Measurements from ENCODE around the gene ADGRD1. TPM values are rescaled to one million over a fixed set of nuclear protein-coding genes. Genes with fewer than 3 reads are reported as not detected.
A peak's percentile ranks its signal among the peaks of the same experiment; 100 is the strongest.

ADGRD1 gene
- total RNA-seq, 1 donor from 2014 or later = 35.8 TPM

DNA sequence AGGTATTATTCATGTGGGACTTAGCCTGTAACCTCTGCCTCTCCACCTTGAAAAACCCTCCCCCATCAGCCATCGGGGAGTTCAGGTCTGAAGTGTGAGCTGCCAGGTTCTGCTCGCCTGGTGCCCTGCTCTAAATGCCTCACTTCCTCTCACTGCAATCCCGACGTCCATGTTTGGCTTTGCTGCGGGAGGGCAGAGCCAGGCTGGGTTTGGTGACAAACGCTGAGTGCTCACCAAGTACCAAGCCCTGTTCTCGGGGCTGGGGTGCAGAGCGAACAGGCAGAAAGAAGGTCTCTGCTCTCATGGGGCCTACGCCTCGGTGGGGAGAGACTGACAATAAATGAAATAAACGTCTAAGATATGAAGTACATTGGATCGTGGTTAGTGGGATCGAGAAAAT lies 2.1 kb upstream of the ADGRD1 start:
- no peaks in the 10 kb centered on the region for H3K36me3 ChIP-seq
- peak overlapping the region; percentile 75 for H3K27ac ChIP-seq
- no peak overlapping the region for H3K4me3 ChIP-seq
- H3K4me1 ChIP-seq = peaks cover 19% of the 10 kb centered on the region
- H3K27me3 ChIP-seq = no peaks in the 10 kb centered on the region
- H3K9me3 ChIP-seq = no peaks in the 10 kb centered on the region
- no peak for DNase-seq (ENCODE audit: extremely low spot score in 2 of 2)
- intact Hi-C loops (cut with DNase I) = no loop called here
- TF ChIP-seq POLR2AphosphoS5 (IDR thresholded peaks at IDR 0.05; ENCODE audit: insufficient read depth in 1 of 2, low read depth in 1 of 2) (no peak), POLR2A (IDR thresholded peaks at IDR 0.05) (no peak)
- TF ChIP-seq, protein P1, sequence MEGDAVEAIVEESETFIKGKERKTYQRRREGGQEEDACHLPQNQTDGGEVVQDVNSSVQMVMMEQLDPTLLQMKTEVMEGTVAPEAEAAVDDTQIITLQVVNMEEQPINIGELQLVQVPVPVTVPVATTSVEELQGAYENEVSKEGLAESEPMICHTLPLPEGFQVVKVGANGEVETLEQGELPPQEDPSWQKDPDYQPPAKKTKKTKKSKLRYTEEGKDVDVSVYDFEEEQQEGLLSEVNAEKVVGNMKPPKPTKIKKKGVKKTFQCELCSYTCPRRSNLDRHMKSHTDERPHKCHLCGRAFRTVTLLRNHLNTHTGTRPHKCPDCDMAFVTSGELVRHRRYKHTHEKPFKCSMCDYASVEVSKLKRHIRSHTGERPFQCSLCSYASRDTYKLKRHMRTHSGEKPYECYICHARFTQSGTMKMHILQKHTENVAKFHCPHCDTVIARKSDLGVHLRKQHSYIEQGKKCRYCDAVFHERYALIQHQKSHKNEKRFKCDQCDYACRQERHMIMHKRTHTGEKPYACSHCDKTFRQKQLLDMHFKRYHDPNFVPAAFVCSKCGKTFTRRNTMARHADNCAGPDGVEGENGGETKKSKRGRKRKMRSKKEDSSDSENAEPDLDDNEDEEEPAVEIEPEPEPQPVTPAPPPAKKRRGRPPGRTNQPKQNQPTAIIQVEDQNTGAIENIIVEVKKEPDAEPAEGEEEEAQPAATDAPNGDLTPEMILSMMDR (IDR thresholded peaks at IDR 0.05) = no peak

DNA sequence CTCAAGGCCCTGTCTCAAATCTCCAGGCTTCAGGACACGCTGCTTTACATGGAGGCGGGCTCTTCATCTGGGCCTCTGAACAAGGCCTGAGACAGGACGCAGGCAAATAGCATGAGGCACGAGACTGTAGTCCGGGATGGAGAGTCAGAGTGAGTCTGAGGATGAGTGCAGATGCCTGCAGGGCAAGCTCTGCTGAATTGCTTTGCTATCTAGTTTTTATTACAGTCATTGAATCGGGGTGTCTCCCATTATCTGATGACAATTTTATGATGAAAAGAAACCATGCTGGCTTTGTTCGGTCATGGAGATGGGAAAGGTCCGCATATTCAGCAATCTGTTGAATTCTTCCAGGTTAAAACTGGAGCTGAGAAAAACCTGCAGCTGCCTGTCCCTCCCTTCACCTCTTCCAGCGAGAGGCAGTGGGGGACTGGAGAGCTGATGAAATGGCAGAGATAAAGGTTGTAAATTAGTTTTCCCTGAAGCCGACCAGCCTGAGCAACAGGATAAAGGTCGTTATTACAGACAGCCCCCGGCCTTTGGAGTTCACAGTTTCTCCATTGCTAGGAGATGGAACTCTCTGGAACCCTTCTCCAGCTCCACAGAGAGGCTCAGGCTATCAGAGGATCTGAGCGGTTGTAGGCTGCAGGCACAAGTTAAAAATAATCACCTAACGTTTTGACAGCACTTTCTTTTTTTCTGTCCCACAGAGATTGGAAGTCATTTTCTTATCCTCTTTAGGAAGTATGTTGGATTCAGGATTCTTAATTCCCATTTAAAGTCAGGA lies 1.3 kb upstream of the ADGRD1 start:
- H3K36me3 ChIP-seq = no peaks in the 10 kb centered on the region
- peaks cover 20% of the 10 kb centered on the region for H3K4me1 ChIP-seq
- H3K4me3 ChIP-seq = no peak overlapping the region
- peak overlapping the region; percentile 75 for H3K27ac ChIP-seq
- DNase-seq (ENCODE audit: extremely low spot score in 2 of 2) = peak in 1 of 2 donors; percentile 64
- TF ChIP-seq POLR2AphosphoS5 (IDR thresholded peaks at IDR 0.05; ENCODE audit: insufficient read depth in 1 of 2, low read depth in 1 of 2) (no peak), POLR2A (IDR thresholded peaks at IDR 0.05) (no peak)
- TF ChIP-seq, protein P1 (IDR thresholded peaks at IDR 0.05) = no peak
- intact Hi-C loops (cut with DNase I) = no loop called here
- H3K27me3 ChIP-seq = no peaks in the 10 kb centered on the region
- no peaks in the 10 kb centered on the region for H3K9me3 ChIP-seq

DNA sequence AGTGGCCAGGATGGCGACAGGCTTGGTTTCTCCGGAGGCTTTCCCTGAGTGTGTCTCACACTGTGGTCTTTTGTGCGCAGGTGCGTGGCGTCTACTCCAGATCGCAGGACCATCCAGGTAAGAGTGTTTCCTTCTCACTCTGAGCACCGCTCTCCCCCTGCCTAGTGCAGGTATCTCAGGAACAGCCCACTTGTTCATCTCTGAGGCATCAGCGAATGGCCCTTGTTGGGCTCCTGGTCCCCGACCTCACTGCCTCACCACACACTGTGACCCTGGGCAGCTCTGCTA lies 781 bp downstream of the ADGRD1 start:
- TF ChIP-seq POLR2AphosphoS5 (IDR thresholded peaks at IDR 0.05; ENCODE audit: insufficient read depth in 1 of 2, low read depth in 1 of 2) (no peak), POLR2A (IDR thresholded peaks at IDR 0.05) (no peak)
- TF ChIP-seq, protein P1 (IDR thresholded peaks at IDR 0.05) = no peak
- H3K4me1 ChIP-seq = peaks cover 30% of the 10 kb centered on the region
- peak overlapping the region; percentile 75 for H3K27ac ChIP-seq
- no peak for DNase-seq (ENCODE audit: extremely low spot score in 2 of 2)
- intact Hi-C loops (cut with DNase I) = no loop called here
- peak overlapping the region; percentile 48 to 51 for H3K4me3 ChIP-seq
- H3K9me3 ChIP-seq = no peaks in the 10 kb centered on the region
- no peaks in the 10 kb centered on the region for H3K36me3 ChIP-seq
- H3K27me3 ChIP-seq = no peaks in the 10 kb centered on the region

DNA sequence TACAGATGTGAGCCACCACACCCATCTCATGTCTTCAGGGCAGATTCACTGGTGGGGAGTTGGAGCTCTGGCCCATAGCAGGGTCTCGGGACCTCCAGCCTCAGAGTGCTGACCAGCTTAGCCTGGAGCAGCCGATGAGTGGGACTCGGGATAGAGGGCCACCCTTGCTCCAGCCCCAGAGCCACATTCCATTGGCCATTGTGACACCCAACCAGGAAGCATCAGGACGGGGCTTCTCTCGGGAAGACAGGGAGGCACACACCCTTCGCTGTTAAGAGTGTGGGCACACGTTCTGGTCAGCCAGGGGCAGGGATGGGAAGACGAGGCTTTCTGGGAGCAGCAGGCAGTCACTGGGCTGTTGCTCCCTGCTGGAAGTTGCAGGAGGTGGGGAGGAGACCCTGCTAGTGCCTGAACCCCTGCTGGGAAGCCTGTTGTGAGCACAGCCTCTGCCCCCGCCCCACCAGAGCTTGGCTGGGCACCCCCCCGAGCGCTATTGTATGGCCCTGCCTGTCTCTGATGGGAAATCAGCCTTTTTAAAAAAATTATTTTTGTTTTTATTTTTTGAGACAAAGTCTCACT lies 1.6 kb downstream of the ADGRD1 start:
- no peak for DNase-seq (ENCODE audit: extremely low spot score in 2 of 2)
- peak overlapping the region; percentile 44 to 51 for H3K4me3 ChIP-seq
- no peaks in the 10 kb centered on the region for H3K36me3 ChIP-seq
- no peak for TF ChIP-seq POLR2A (IDR thresholded peaks at IDR 0.05)
- peak in 1 of 2 donors; percentile 36 for TF ChIP-seq POLR2AphosphoS5 (IDR thresholded peaks at IDR 0.05; ENCODE audit: insufficient read depth in 1 of 2, low read depth in 1 of 2)
- intact Hi-C loops (cut with DNase I) = no loop called here
- no peaks in the 10 kb centered on the region for H3K27me3 ChIP-seq
- H3K27ac ChIP-seq = peak overlapping the region; percentile 50
- H3K4me1 ChIP-seq = peaks cover 30% of the 10 kb centered on the region
- no peaks in the 10 kb centered on the region for H3K9me3 ChIP-seq

DNA sequence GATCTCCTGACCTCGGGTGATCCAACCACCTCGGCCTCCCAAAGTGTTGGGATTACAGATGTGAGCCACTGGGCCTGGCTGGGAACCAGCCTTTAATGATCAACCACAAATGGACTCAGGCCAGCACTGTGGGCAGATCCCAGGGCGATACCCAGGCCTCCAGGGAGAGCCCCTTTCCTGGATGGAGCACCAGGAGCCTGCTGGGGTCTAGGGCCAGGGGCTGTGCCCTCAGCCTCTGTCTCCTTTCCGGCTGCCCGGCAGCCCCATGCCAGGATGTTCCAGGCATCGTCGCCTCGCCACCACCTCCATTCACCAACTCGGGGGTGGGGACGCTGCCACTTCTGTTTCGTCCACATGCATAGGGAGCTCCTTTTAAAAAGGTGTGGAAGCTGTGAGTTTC lies 2.3 kb downstream of the ADGRD1 start:
- Histone ChIP-seq H3K27me3 (no peaks in the 10 kb centered on the region), H3K36me3 (no peaks in the 10 kb centered on the region), H3K27ac (peak overlapping the region; percentile 50), H3K4me1 (peaks cover 30% of the 10 kb centered on the region), H3K9me3 (no peaks in the 10 kb centered on the region), H3K4me3 (peak overlapping the region; percentile 44 to 51)
- intact Hi-C loops (cut with DNase I) = no loop called here
- TF ChIP-seq POLR2AphosphoS5 (IDR thresholded peaks at IDR 0.05; ENCODE audit: insufficient read depth in 1 of 2, low read depth in 1 of 2) (no peak), POLR2A (IDR thresholded peaks at IDR 0.05) (no peak)
- TF ChIP-seq, protein P1 (IDR thresholded peaks at IDR 0.05) = no peak
- peak in 1 of 2 donors; percentile 76 for DNase-seq (ENCODE audit: extremely low spot score in 2 of 2)

Measured in vagina (tissue), 2 donors.